CD14-positive monocyte (primary cell): ENCODE results near the gene NCOA6. TPM values are rescaled to one million over a fixed set of nuclear protein-coding genes. Genes with fewer than 3 reads are reported as not detected.

ENCODE experiments used
- DNase-seq, 3 donors: peaks; one replicate each; pipeline ENCODE4 v3.0.0-alpha.2; 2011 to 2022
- H2AFZ ChIP-seq: 2 replicates; pipeline ENCODE4 v1.6.0; 2012; ENCODE audit warnings: mild to moderate bottlenecking, low read depth, low read length, inconsistent platforms; ENCODE audit not compliant: insufficient read depth, poor library complexity, severe bottlenecking
- H3K27ac ChIP-seq, 2 donors: 1 replicate in 1 of 2; 2 replicates in 1 of 2; pipeline ENCODE4 v1.5.1; 2012 to 2013; ENCODE audit warnings: low read length in 2 of 2, control low read depth in 1 of 2, inconsistent platforms in 1 of 2, low read depth in 1 of 2, mild to moderate bottlenecking in 1 of 2
- H3K27me3 ChIP-seq, 2 donors: one replicate each; pipeline versions ENCODE4 v1.6.0 to v1.6.1; 2011 to 2013; ENCODE audit warnings: low read length in 2 of 2; ENCODE audit not compliant: control insufficient read depth in 2 of 2, insufficient read depth in 2 of 2
- H3K36me3 ChIP-seq, 2 donors: replicated peaks in 1 of 2; 1 replicate in 1 of 2; 2 replicates in 1 of 2; pipeline versions ENCODE4 v1.5.1 to v1.6.1; 2012 to 2013; ENCODE audit warnings: low read length in 2 of 2, control low read depth in 1 of 2, inconsistent platforms in 1 of 2, mild to moderate bottlenecking in 1 of 2; ENCODE audit not compliant: insufficient read depth in 2 of 2, control insufficient read depth in 1 of 2
- H3K4me1 ChIP-seq, 2 donors: 1 replicate in 1 of 2; 2 replicates in 1 of 2; pipeline versions ENCODE4 v1.5.1 to v1.6.1; 2012 to 2013; ENCODE audit warnings: low read length in 2 of 2, control low read depth in 1 of 2, inconsistent platforms in 1 of 2, mild to moderate bottlenecking in 1 of 2, moderate library complexity in 1 of 2; ENCODE audit not compliant: insufficient read depth in 2 of 2, control insufficient read depth in 1 of 2
- H3K4me2 ChIP-seq: replicated peaks from 2 replicates; pipeline ENCODE3; 2012; ENCODE audit warnings: low read length, moderate library complexity, mild to moderate bottlenecking; ENCODE audit not compliant: poor library complexity, severe bottlenecking; ENCODE audit errors: extremely low read depth
- H3K4me3 ChIP-seq, 3 experiments: fragments of 200-600 bp in 1 of 3; sonication (generic) in 1 of 3; replicated peaks in 1 of 3; 1 replicate in 2 of 3; 2 replicates in 1 of 3; pipeline ENCODE4 v1.5.1; 2011 to 2013; ENCODE audit warnings: low read length in 3 of 3, mild to moderate bottlenecking in 3 of 3, control low read depth in 2 of 3, low read depth in 2 of 3, inconsistent platforms in 1 of 3, moderate library complexity in 1 of 3
- H3K79me2 ChIP-seq: 2 replicates; pipeline ENCODE4 v1.6.0; 2012; ENCODE audit warnings: mild to moderate bottlenecking, control low read depth, inconsistent platforms, low read length, moderate library complexity; ENCODE audit not compliant: insufficient read depth
- H3K9ac ChIP-seq: 2 replicates; pipeline ENCODE4 v1.6.0; 2017; ENCODE audit warnings: low read length, mild to moderate bottlenecking; ENCODE audit not compliant: insufficient read depth, poor library complexity, severe bottlenecking
- H3K9me3 ChIP-seq, 2 donors: replicated peaks in 1 of 2; 1 replicate in 1 of 2; 2 replicates in 1 of 2; pipeline versions ENCODE4 v1.5.1 to v1.6.1; 2012 to 2013; ENCODE audit warnings: low read length in 2 of 2, control low read depth in 1 of 2; ENCODE audit not compliant: control insufficient read depth in 1 of 2, insufficient read depth in 1 of 2
- H4K20me1 ChIP-seq: 2 replicates; pipeline ENCODE4 v1.6.0; 2012; ENCODE audit warnings: mild to moderate bottlenecking, low read length, control low read depth, moderate library complexity; ENCODE audit not compliant: insufficient read depth
- H3K27ac Mint-ChIP-seq, 7 donors: one replicate each; pipeline ENCODE4 v1.8.0; 2020; ENCODE audit warnings: mild to moderate bottlenecking in 7 of 7, mixed read lengths in 7 of 7, moderate library complexity in 6 of 7, inconsistent platforms in 2 of 7
- H3K27me3 Mint-ChIP-seq, 3 donors: one replicate each; pipeline ENCODE4 v1.8.0; 2021 to 2022; ENCODE audit warnings: low read depth in 3 of 3, mild to moderate bottlenecking in 3 of 3, mixed read lengths in 3 of 3, moderate library complexity in 3 of 3, inconsistent platforms in 1 of 3
- H3K36me3 Mint-ChIP-seq, 2 donors: one replicate each; pipeline ENCODE4 v1.8.0; 2020; ENCODE audit warnings: mixed read lengths in 2 of 2, inconsistent platforms in 1 of 2, mild to moderate bottlenecking in 1 of 2
- H3K4me1 Mint-ChIP-seq: one replicate; pipeline ENCODE4 v1.8.0; 2020; ENCODE audit warnings: mild to moderate bottlenecking, mixed read lengths
- H3K4me3 Mint-ChIP-seq, 2 donors: one replicate each; pipeline ENCODE4 v1.8.0; 2020; ENCODE audit warnings: mild to moderate bottlenecking in 2 of 2, mixed read lengths in 2 of 2, moderate library complexity in 1 of 2
- H3K9me3 Mint-ChIP-seq, 7 donors: one replicate each; pipeline ENCODE4 v1.8.0; 2020 to 2022; ENCODE audit warnings: mixed read lengths in 7 of 7, mild to moderate bottlenecking in 6 of 7, moderate library complexity in 6 of 7, inconsistent platforms in 2 of 7
- CTCF ChIP-seq: fragments of 200-600 bp; IDR thresholded peaks from one replicate; pipeline ENCODE4 v1.8.0; 2022; ENCODE audit warnings: antibody characterized with exemption, mild to moderate bottlenecking
- WGBS: methylation state at CpG from one replicate; pipeline ENCODE4 v1.1.5; 2013; ENCODE audit warnings: missing lambda C conversion rate; ENCODE audit not compliant: insufficient coverage; 5-methylcytosine and 5-hydroxymethylcytosine counted together
- intact Hi-C, 2 donors: fragments of 100-400 bp; cut with micrococcal nuclease; formaldehyde crosslinking; loops; one replicate each; pipeline versions ENCODE4 v1.15.0 to v1.15.1; 2023
- polyA plus RNA-seq, 3 donors: library from polyadenylated mRNA; depleted of rRNA in 1 of 3; unstranded in 2 of 3; stranded (reverse) in 1 of 3; fragments of 300-500 nt in 2 of 3; fragments of >200 nt in 1 of 3; fragmentation: Illumina TruSeq in 2 of 3; gene quantifications; 1 replicate in 2 of 3; 2 replicates in 1 of 3; pipeline ENCODE4 v1.2.3, GENCODE V29; 2012 to 2021

NCOA6 gene
- polyA plus RNA-seq, 3 donors = 2.8 to 19.0 (median 3.9) TPM

- Histone ChIP-seq H3K36me3 (no peaks in the 10 kb centered on the region), H3K27me3 (no peaks in the 10 kb centered on the region), H3K9ac (no peak overlapping the region), H2AFZ (no peak overlapping the region), H3K4me2 (no peak overlapping the region), H3K4me3 (peak overlapping the region in 1 of 3 experiments; percentile 92), H3K4me1 (peaks cover 20 to 23% of the 10 kb centered on the region in 2 donors), H3K27ac (no peak overlapping the region), H3K79me2 (peaks cover 49% of the 10 kb centered on the region), H4K20me1 (no peaks in the 10 kb centered on the region), H3K9me3 (no peaks in the 10 kb centered on the region)
- H3K27me3 Mint-ChIP-seq = no peaks in the 10 kb centered on the region
- 8% methylated on average over 3 of the region's 3 CpGs for WGBS
- DNase-seq = no peak
- no peak overlapping the region for H3K27ac Mint-ChIP-seq
- no peak overlapping the region for H3K4me3 Mint-ChIP-seq
- H3K4me1 Mint-ChIP-seq = peaks cover 11% of the 10 kb centered on the region
- peaks cover 0 to 6% (median 0%) of the 10 kb centered on the region in 7 donors for H3K9me3 Mint-ChIP-seq
- no peak for TF ChIP-seq CTCF
- intact Hi-C loops = loop anchor here in 1 of 2 donors (5.0 kb wide), 1 partner anchor 37 kb away; no protein-coding TSS in a partner anchor
- H3K36me3 Mint-ChIP-seq = no peaks in the 10 kb centered on the region
Observed at GRCh38 chr20:34675561-34675960, 149.9 kb downstream of the NCOA6 start.

GRCh38 chr20:34673412-34673811 is 152.0 kb downstream of the NCOA6 start:
- Histone ChIP-seq H3K27ac (no peak overlapping the region), H2AFZ (no peak overlapping the region), H3K4me2 (no peak overlapping the region), H3K36me3 (no peaks in the 10 kb centered on the region), H3K4me1 (peaks cover 12 to 14% of the 10 kb centered on the region in 2 donors), H3K27me3 (no peaks in the 10 kb centered on the region), H3K79me2 (peaks cover 53% of the 10 kb centered on the region), H3K9ac (no peak overlapping the region), H3K9me3 (no peaks in the 10 kb centered on the region), H3K4me3 (no peak overlapping the region), H4K20me1 (no peaks in the 10 kb centered on the region)
- Mint-ChIP-seq H3K9me3 (peaks cover 0 to 6% (median 0%) of the 10 kb centered on the region in 7 donors), H3K27ac (no peak overlapping the region), H3K27me3 (no peaks in the 10 kb centered on the region), H3K4me1 (peaks cover 7% of the 10 kb centered on the region), H3K36me3 (no peaks in the 10 kb centered on the region), H3K4me3 (no peak overlapping the region)
- DNase-seq = no peak
- TF ChIP-seq CTCF = no peak
- WGBS = 100% methylated on average over 5 of the region's 5 CpGs
- intact Hi-C loops = no loop called here
